ENCODE results near the gene ZC2HC1B.

ZC2HC1B gene

GRCh38 chr6:143974089-143974488, 109.8 kb downstream of the ZC2HC1B start:
- H3K4me3 ChIP-seq (ENCODE audit: low read depth, low read length), result no peak overlapping the region
- no peak for TF ChIP-seq CTCF (IDR thresholded peaks at IDR 0.05; ENCODE audit: low read depth, low read length, missing control alignments)
- DNase-seq (ENCODE audit: low read depth), result no peak

- TF ChIP-seq CTCF (IDR thresholded peaks at IDR 0.05; ENCODE audit: low read depth, low read length, missing control alignments), result no peak
- no peak overlapping the region for H3K4me3 ChIP-seq (ENCODE audit: low read depth, low read length)
- no peak for DNase-seq (ENCODE audit: low read depth)
Observed at GRCh38 chr6:143976806-143977349, 112.6 kb downstream of the ZC2HC1B start.

- H3K4me3 ChIP-seq (ENCODE audit: low read depth, low read length), result no peak overlapping the region
- no peak for TF ChIP-seq CTCF (IDR thresholded peaks at IDR 0.05; ENCODE audit: low read depth, low read length, missing control alignments)
- no peak for DNase-seq (ENCODE audit: low read depth)
Observed at GRCh38 chr6:143980921-143981320, 116.6 kb downstream of the ZC2HC1B start.

GRCh38 chr6:143982968-143983367, 118.7 kb downstream of the ZC2HC1B start:
- no peak overlapping the region for H3K4me3 ChIP-seq (ENCODE audit: low read depth, low read length)
- no peak for DNase-seq (ENCODE audit: low read depth)
- TF ChIP-seq CTCF (IDR thresholded peaks at IDR 0.05; ENCODE audit: low read depth, low read length, missing control alignments), result no peak

GRCh38 chr6:143984666-143985065, 120.4 kb downstream of the ZC2HC1B start:
- DNase-seq (ENCODE audit: low read depth), result no peak
- no peak overlapping the region for H3K4me3 ChIP-seq (ENCODE audit: low read depth, low read length)
- TF ChIP-seq CTCF (IDR thresholded peaks at IDR 0.05; ENCODE audit: low read depth, low read length, missing control alignments), result no peak

- no peak for DNase-seq (ENCODE audit: low read depth)
- TF ChIP-seq CTCF (IDR thresholded peaks at IDR 0.05; ENCODE audit: low read depth, low read length, missing control alignments), result no peak
- H3K4me3 ChIP-seq (ENCODE audit: low read depth, low read length), result no peak overlapping the region
Observed at GRCh38 chr6:143986463-143987065, 122.3 kb downstream of the ZC2HC1B start.
